Measurements from ENCODE around the gene TUBB8. TPM values are rescaled to one million over a fixed set of nuclear protein-coding genes. Genes with fewer than 3 reads are reported as not detected.
"Not testable (repeated sequence)": the region's sequence is repeated elsewhere in the genome, so short reads cannot be mapped to it uniquely, and the experiment has no call there.

The TUBB8 gene
- total RNA-seq, 2 donors from 2014 or later, result not detected

- Mint-ChIP-seq H3K4me3 (no peak overlapping the region), H3K36me3 (ENCODE audit: low read depth) (peaks cover 4% of the 10 kb centered on the region), H3K4me1 (peaks cover 10% of the 10 kb centered on the region), H3K27me3 (peaks cover 28% of the 10 kb centered on the region), H3K27ac (no peak overlapping the region)
- ATAC-seq (no peak), DNase-seq (no peak)
- no peaks in the 10 kb centered on the region for H3K9me3 ChIP-seq (ENCODE audit: control insufficient read depth, low read length, poor library complexity, severe bottlenecking)
Measured at GRCh38 chr10:83930-84530, 34.9 kb upstream of the TUBB8 start.

GRCh38 chr10:80477-81105 is 31.5 kb upstream of the TUBB8 start:
- Mint-ChIP-seq H3K36me3 (ENCODE audit: low read depth) (peaks cover 4% of the 10 kb centered on the region), H3K27ac (no peak overlapping the region), H3K4me3 (no peak overlapping the region), H3K4me1 (peaks cover 6% of the 10 kb centered on the region), H3K27me3 (peaks cover 39% of the 10 kb centered on the region)
- DNase-seq (no peak), ATAC-seq (no peak)
- H3K9me3 ChIP-seq (ENCODE audit: control insufficient read depth, low read length, poor library complexity, severe bottlenecking), result no peaks in the 10 kb centered on the region

GRCh38 chr10:79532-80215 is 30.6 kb upstream of the TUBB8 start:
- peaks cover 6% of the 10 kb centered on the region for H3K4me1 Mint-ChIP-seq

DNA sequence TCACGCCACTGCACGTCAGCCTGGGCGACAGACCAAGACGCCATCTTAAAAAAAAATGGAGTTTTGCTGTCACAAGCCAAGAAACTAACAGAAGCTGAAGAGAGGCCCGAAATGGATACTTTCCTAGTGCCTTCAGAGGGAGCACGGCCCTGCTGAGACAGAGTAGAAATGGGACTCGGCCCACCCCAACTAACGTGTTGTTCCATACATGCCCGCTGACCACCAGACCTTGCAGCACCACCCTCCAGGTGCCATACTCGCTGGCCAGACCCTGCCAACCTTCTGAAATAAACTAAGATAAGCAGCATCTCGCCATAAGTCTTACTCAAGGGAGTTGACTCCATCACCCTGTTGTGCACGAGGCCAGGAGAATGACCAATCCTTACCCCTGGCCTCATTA is 29.5 kb upstream of the TUBB8 start:
- peaks cover 35% of the 10 kb centered on the region for H3K27me3 Mint-ChIP-seq
- H3K27ac Mint-ChIP-seq, result no peak overlapping the region
- DNase-seq, result no peak
- H3K4me1 Mint-ChIP-seq, result peaks cover 11% of the 10 kb centered on the region
- no peaks in the 10 kb centered on the region for H3K9me3 ChIP-seq (ENCODE audit: control insufficient read depth, low read length, poor library complexity, severe bottlenecking)
- H3K4me3 Mint-ChIP-seq, result no peak overlapping the region
- no peak for ATAC-seq
- H3K36me3 Mint-ChIP-seq (ENCODE audit: low read depth), result peaks cover 4% of the 10 kb centered on the region

More at GRCh38 chr10:79532-80215, 30.6 kb upstream of the TUBB8 start:
- H3K4me3 Mint-ChIP-seq, result peak overlapping the region; percentile 41
- no peaks in the 10 kb centered on the region for H3K9me3 ChIP-seq (ENCODE audit: control insufficient read depth, low read length, poor library complexity, severe bottlenecking)
- H3K27ac Mint-ChIP-seq, result no peak overlapping the region
- no peak for DNase-seq
- H3K36me3 Mint-ChIP-seq (ENCODE audit: low read depth), result peaks cover 4% of the 10 kb centered on the region
- peaks cover 39% of the 10 kb centered on the region for H3K27me3 Mint-ChIP-seq
- no peak for ATAC-seq

- Mint-ChIP-seq H3K27ac (peak overlapping the region; percentile 16), H3K27me3 (peaks cover 14% of the 10 kb centered on the region), H3K4me3 (peak overlapping the region; percentile 81)
- not testable (repeated sequence) for ATAC-seq; H3K4me1 Mint-ChIP-seq; H3K9me3 ChIP-seq (ENCODE audit: control insufficient read depth, low read length, poor library complexity, severe bottlenecking); DNase-seq; H3K36me3 Mint-ChIP-seq (ENCODE audit: low read depth)
Measured at GRCh38 chr10:74266-74621, 25.1 kb upstream of the TUBB8 start.

DNA sequence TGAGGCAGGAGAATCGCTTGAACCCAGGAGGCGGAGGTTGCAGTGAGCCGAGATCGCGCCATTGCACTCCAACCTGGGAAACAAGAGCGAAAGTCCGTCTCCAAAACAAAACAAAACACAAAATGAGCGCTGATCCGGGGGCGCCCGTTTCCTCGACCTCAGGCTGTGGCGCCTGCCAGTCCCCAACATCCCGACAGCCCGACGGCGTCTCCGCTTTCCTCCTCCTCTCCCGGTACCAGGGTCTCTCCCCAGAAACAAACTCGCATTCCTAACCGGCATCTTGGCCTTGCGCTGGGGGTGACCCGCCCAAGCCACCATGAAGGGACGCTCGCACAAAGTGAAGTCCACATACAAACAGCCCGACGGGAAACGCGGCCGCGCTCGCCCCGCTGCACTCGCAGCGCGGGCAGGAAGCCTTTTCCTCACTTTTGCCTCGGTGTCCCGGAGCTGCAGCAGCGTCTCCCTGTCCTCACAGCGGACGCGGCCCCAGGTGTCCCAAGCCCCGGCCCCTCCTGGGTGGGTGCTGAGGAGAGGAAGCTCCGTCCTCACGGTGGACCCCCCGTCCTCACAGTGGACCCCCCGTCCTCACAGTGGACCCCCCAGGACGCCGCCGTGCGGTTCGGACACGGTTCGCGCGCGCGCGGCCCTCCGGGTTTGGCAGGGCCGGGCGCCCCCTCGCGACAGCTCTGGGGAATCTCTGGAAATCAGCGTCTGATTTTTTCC is 24.6 kb upstream of the TUBB8 start:
- H3K4me3 Mint-ChIP-seq, result peak overlapping the region; percentile 81
- not testable (repeated sequence) for H3K9me3 ChIP-seq (ENCODE audit: control insufficient read depth, low read length, poor library complexity, severe bottlenecking); H3K36me3 Mint-ChIP-seq (ENCODE audit: low read depth); H3K4me1 Mint-ChIP-seq
- peak in 1 of 3 donors; percentile 24 for DNase-seq
- H3K27me3 Mint-ChIP-seq, result peaks cover 14% of the 10 kb centered on the region
- peak; percentile 33 for ATAC-seq
- H3K27ac Mint-ChIP-seq, result peak overlapping the region; percentile 16

DNA sequence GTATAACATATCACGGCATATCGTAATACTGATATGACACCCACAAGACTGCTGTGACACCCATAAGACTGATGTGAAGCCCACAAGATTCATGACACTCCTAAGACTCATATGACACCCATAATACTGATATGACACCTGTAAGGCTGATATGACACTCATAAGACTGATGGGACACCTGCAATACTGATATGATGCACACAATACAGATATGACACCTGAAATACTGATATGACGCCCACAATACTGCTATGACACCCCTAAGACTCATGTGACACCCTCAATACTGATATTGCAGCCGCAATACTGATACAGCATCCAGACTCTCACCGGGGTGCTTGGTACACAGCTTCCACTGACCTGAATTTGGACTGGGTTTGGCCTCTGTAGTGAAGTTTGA is 19.1 kb upstream of the TUBB8 start:
- not testable (repeated sequence) for H3K36me3 Mint-ChIP-seq (ENCODE audit: low read depth); ATAC-seq; H3K9me3 ChIP-seq (ENCODE audit: control insufficient read depth, low read length, poor library complexity, severe bottlenecking); DNase-seq; H3K4me1 Mint-ChIP-seq; H3K4me3 Mint-ChIP-seq; H3K27ac Mint-ChIP-seq
- H3K27me3 Mint-ChIP-seq, result peaks cover 26% of the 10 kb centered on the region

DNA sequence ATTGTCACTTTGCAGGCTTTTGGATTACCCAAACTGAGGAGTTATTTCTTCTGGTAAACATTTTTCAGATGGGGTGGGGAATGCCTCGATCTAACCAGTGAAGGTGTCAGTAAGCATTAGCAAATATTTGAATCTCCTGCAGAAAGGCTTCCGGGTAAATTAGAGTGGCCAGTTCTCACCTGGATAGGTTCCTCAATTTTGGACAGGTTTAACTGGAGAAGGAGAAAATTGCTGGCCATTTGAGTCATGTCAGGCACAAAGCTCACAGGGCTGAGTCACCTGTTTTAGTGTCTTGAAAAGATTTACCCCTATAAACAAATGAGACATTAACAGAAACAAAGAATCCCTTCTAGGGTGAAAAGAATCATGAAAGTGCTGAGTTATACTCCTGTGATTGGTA is 830 bp upstream of the TUBB8 start:
- not testable (repeated sequence) for H3K27ac Mint-ChIP-seq; H3K4me1 Mint-ChIP-seq; ATAC-seq; H3K4me3 Mint-ChIP-seq; H3K36me3 Mint-ChIP-seq (ENCODE audit: low read depth); DNase-seq; H3K9me3 ChIP-seq (ENCODE audit: control insufficient read depth, low read length, poor library complexity, severe bottlenecking)
- peaks cover 29% of the 10 kb centered on the region for H3K27me3 Mint-ChIP-seq

- H3K4me3 Mint-ChIP-seq; H3K27ac Mint-ChIP-seq; DNase-seq; H3K4me1 Mint-ChIP-seq; H3K36me3 Mint-ChIP-seq (ENCODE audit: low read depth); H3K9me3 ChIP-seq (ENCODE audit: control insufficient read depth, low read length, poor library complexity, severe bottlenecking); ATAC-seq: not testable (repeated sequence)
- peaks cover 26% of the 10 kb centered on the region for H3K27me3 Mint-ChIP-seq
Measured at GRCh38 chr10:47864-48263, 1.2 kb downstream of the TUBB8 start.

- not testable (repeated sequence) for H3K4me3 Mint-ChIP-seq; H3K27me3 Mint-ChIP-seq; DNase-seq; ATAC-seq; H3K27ac Mint-ChIP-seq; H3K36me3 Mint-ChIP-seq (ENCODE audit: low read depth); H3K9me3 ChIP-seq (ENCODE audit: control insufficient read depth, low read length, poor library complexity, severe bottlenecking); H3K4me1 Mint-ChIP-seq
Measured at GRCh38 chr10:13315-13635, 35.8 kb downstream of the TUBB8 start.

GRCh38 chr10:12444-13314 is 36.4 kb downstream of the TUBB8 start:
- ATAC-seq; H3K27me3 Mint-ChIP-seq; H3K27ac Mint-ChIP-seq; H3K4me1 Mint-ChIP-seq; H3K36me3 Mint-ChIP-seq (ENCODE audit: low read depth); H3K4me3 Mint-ChIP-seq; DNase-seq; H3K9me3 ChIP-seq (ENCODE audit: control insufficient read depth, low read length, poor library complexity, severe bottlenecking): not testable (repeated sequence)

DNA sequence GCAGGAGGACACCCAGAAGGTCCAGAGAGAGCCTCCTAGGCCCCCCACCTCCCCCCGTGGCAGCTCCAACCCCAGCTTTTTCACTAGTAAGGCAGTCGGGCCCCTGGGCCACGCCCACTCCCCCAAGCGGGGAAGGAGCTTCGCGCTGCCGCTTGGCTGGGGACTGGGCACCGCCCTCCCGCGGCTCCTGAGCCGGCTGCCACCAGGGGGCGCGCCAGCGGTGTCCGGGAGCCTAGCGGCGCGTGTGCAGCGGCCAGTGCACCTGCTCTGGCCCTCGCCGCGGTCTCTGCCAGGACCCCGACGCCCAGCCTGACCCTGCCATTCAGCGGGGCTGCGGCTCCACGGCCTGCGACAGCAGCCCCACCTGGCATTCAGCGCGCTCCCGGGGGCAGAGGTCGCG is 37.8 kb downstream of the TUBB8 start:
- not testable (repeated sequence) for ATAC-seq

More for the DNA sequence above, 37.8 kb downstream of the TUBB8 start:
- H3K9me3 ChIP-seq (ENCODE audit: control insufficient read depth, low read length, poor library complexity, severe bottlenecking); H3K27ac Mint-ChIP-seq; H3K4me3 Mint-ChIP-seq; H3K36me3 Mint-ChIP-seq (ENCODE audit: low read depth); H3K4me1 Mint-ChIP-seq; H3K27me3 Mint-ChIP-seq: not testable (repeated sequence)
- DNase-seq, result peak in 1 of 3 donors; percentile 13
